ENCODE results near the gene CYP17A1.

GRCh38 chr10:102822222-102822621 is 15.0 kb downstream of the CYP17A1 start:
- TF ChIP-seq CTCF (IDR thresholded peaks at IDR 0.05) (no peak), POLR2A (IDR thresholded peaks at IDR 0.05) (no peak)
